SK-N-SH treated with all-trans-retinoic acid at 6 μM for 48 hours (cell line): ENCODE measurements around the gene ZMYND8.

ENCODE experiments used
- GLIS3 ChIP-seq: fragments of 250-450 bp; sonication (Bioruptor Pico); IDR thresholded peaks from 2 replicates; pipeline ENCODE4 v1.5.0; 2020; ENCODE audit warnings: mild to moderate bottlenecking, moderate library complexity
- OSR1 ChIP-seq: fragments of 250-450 bp; sonication (Bioruptor Pico); IDR thresholded peaks from 2 replicates; pipeline ENCODE4 v1.8.0; 2022; ENCODE audit warnings: moderate library complexity, mild to moderate bottlenecking, inconsistent platforms
- PATZ1 ChIP-seq: fragments of 250-450 bp; sonication (Bioruptor Pico); IDR thresholded peaks from 2 replicates; pipeline ENCODE4 v1.8.0; 2020; ENCODE audit warnings: mild to moderate bottlenecking, moderate library complexity, borderline replicate concordance
- RARB ChIP-seq: fragments of 250-450 bp; sonication (Bioruptor Pico); IDR thresholded peaks from 2 replicates; pipeline ENCODE4 v1.8.0; 2021; ENCODE audit warnings: mild to moderate bottlenecking, moderate library complexity
- ZFP3 ChIP-seq: fragments of 250-450 bp; sonication (Bioruptor Pico); IDR thresholded peaks from 2 replicates; pipeline ENCODE4 v1.5.0; 2020; ENCODE audit warnings: mild to moderate bottlenecking, moderate library complexity
- ZNF565 ChIP-seq: fragments of 450-650 bp; formaldehyde crosslinking; conservative IDR thresholded peaks from 2 replicates; pipeline ENCODE4 v1.5.0; 2020; ENCODE audit warnings: low read depth, mild to moderate bottlenecking, moderate library complexity

- TF ChIP-seq ZFP3: no peak
- no peak for TF ChIP-seq PATZ1
- no peak for TF ChIP-seq ZNF565 (CRISPR knock-in tag)
- no peak for TF ChIP-seq RARB (CRISPR knock-in tag)
- no peak for TF ChIP-seq GLIS3
- TF ChIP-seq OSR1 (CRISPR knock-in tag): no peak
Observed at GRCh38 chr20:47221036-47221625, 135.4 kb downstream of the ZMYND8 start.
